ENCODE measurements around the gene SLC35F4. TPM values are rescaled to one million over a fixed set of nuclear protein-coding genes. Genes with fewer than 3 reads are reported as not detected.

The SLC35F4 gene
- total and polyA plus RNA-seq, 2 of the 8 experiments (the other 6 are each of a cell fraction or from before 2014, with no cell fraction given): not detected

GRCh38 chr14:57583396-57583795, 282.5 kb downstream of the SLC35F4 start:
- CTCF ChIA-PET (ENCODE audit: partially characterized antibody): interaction anchor here (0.8 to 1.2 kb wide), 2 partner anchors 13 to 17 kb away, joined by 3 read pairs; no protein-coding TSS in a partner anchor
- no peak for FAIRE-seq
- WGBS, 2 experiments (ENCODE audit: extremely low coverage in 1 of 2, insufficient coverage in 1 of 2, insufficient read length in 1 of 2, insufficient replicate concordance in 2 of 2, low coverage in 1 of 2, low lambda C conversion rate in 2 of 2, missing lambda C conversion rate in 1 of 2): 95% methylated on average over 3 of the region's 3 CpGs; no CpG with 5 or more reads in 1 of the 2 experiments

More at GRCh38 chr14:57583396-57583795, 282.5 kb downstream of the SLC35F4 start:
- Histone ChIP-seq H3K9ac (replicated peaks in 1 of 4; ENCODE audit: extremely low read depth in 1 of 4, low read depth in 3 of 4, low read length in 3 of 4) (no peak overlapping the region), H4K5ac (ENCODE audit: insufficient read length, low read depth, low read length) (no peak overlapping the region), H4K20me1 (replicated peaks in 1 of 2; ENCODE audit: control insufficient read depth in 1 of 2, insufficient read depth in 2 of 2, low read length in 2 of 2) (no peaks in the 10 kb centered on the region), H2BK12ac (ENCODE audit: low read depth, low read length) (no peak overlapping the region), H3K79me1 (ENCODE audit: low read depth, low read length) (no peaks in the 10 kb centered on the region), H2AFZ (ENCODE audit: low read length) (no peak overlapping the region), H3K23ac (ENCODE audit: insufficient read length) (no peak overlapping the region), H2AK5ac (ENCODE audit: low read depth, low read length) (no peak overlapping the region), H3K23me2 (ENCODE audit: low read depth, low read length) (no peaks in the 10 kb centered on the region), H2BK20ac (ENCODE audit: low read length) (no peak overlapping the region), H3K36me3 (ENCODE audit: control insufficient read depth in 2 of 4, insufficient read depth in 4 of 4, low read length in 3 of 4) (no peaks in the 10 kb centered on the region), H3K4me2 (ENCODE audit: insufficient read depth in 1 of 2, low read depth in 2 of 2, low read length in 2 of 2) (no peak overlapping the region), H3K4me1 (replicated peaks in 1 of 4; ENCODE audit: control insufficient read depth in 3 of 4, insufficient read depth in 4 of 4, low read length in 3 of 4) (no peaks in the 10 kb centered on the region), H3K9me3 (ENCODE audit: insufficient read depth in 2 of 2, low read depth in 1 of 2, low read length in 1 of 2) (no peaks in the 10 kb centered on the region), H3K56ac (replicated peaks; ENCODE audit: insufficient read length, low read depth, low read length) (no peak overlapping the region), H2BK5ac (ENCODE audit: low read depth, low read length) (no peak overlapping the region), H3K27me3 (replicated peaks in 1 of 4; ENCODE audit: control insufficient read depth in 3 of 4, extremely low read depth in 1 of 4, insufficient read depth in 3 of 4, low read length in 3 of 4) (no peaks in the 10 kb centered on the region), H3K14ac (ENCODE audit: insufficient read length) (no peak overlapping the region), H4K91ac (replicated peaks; ENCODE audit: insufficient read length, low read length) (no peak overlapping the region), H3K79me2 (ENCODE audit: control insufficient read depth in 1 of 2, insufficient read depth in 2 of 2, low read length in 2 of 2) (no peaks in the 10 kb centered on the region), H2BK15ac (ENCODE audit: low read length) (no peak overlapping the region), H2BK120ac (replicated peaks; ENCODE audit: low read depth, low read length) (no peak overlapping the region), H4K8ac (ENCODE audit: extremely low read depth, insufficient read depth, low read length) (no peak overlapping the region), H3K4ac (replicated peaks; ENCODE audit: insufficient read length, low read depth, low read length) (no peak overlapping the region), H3K18ac (ENCODE audit: extremely low read depth, low read length) (no peak overlapping the region), H3K4me3 (ENCODE audit: extremely low read depth in 1 of 4, insufficient read depth in 2 of 4, low read depth in 3 of 4, low read length in 4 of 4) (no peak overlapping the region), H3K27ac (ENCODE audit: low read depth, low read length) (no peak overlapping the region)
- DNase-seq (ENCODE audit: low read depth in 1 of 2, low spot score in 2 of 2): no peak
- no peak for TF ChIP-seq TBP (IDR thresholded peaks at IDR 0.05; ENCODE audit: low read depth, low read length)
- TF ChIP-seq SP4 (IDR thresholded peaks at IDR 0.05; ENCODE audit: low read length): no peak
- TF ChIP-seq KDM1A (IDR thresholded peaks at IDR 0.05; ENCODE audit: borderline replicate concordance, low read length): no peak
- POLR2A ChIA-PET (ENCODE audit: partially characterized antibody): no interaction called here
